HepG2 (cell line): ENCODE measurements around the gene SLC19A1. TPM values are rescaled to one million over a fixed set of nuclear protein-coding genes. Genes with fewer than 3 reads are reported as not detected.

Experiments used
- EP300 ChIP-seq, 3 experiments: sonication (generic) in 1 of 3; formaldehyde crosslinking in 1 of 3; IDR thresholded peaks; 2 replicates each; pipeline versions ENCODE4 v1.5.1 to v1.6.1; 2011 to 2020; ENCODE audit warnings: low read depth in 2 of 3, low read length in 2 of 3, borderline replicate concordance in 1 of 3, improper control_type of control experiment in 1 of 3, mild to moderate bottlenecking in 1 of 3, missing genetic modification reagents in 1 of 3, moderate library complexity in 1 of 3
- ESRRA ChIP-seq: sonication (generic); formaldehyde crosslinking; IDR thresholded peaks from 2 replicates; pipeline ENCODE4 v1.5.1; 2020; ENCODE audit warnings: mild to moderate bottlenecking, low read depth, missing genetic modification reagents
- GATAD2A ChIP-seq: IDR thresholded peaks from 2 replicates; pipeline ENCODE4 v1.6.1; 2016
- HNF4G ChIP-seq, 2 experiments: sonication (generic) in 1 of 2; formaldehyde crosslinking in 1 of 2; IDR thresholded peaks; 2 replicates each; pipeline versions ENCODE4 v1.4.0 to v1.6.1; 2011 to 2020; ENCODE audit warnings: borderline replicate concordance in 2 of 2, low read depth in 2 of 2, mild to moderate bottlenecking in 2 of 2, low read length in 1 of 2, missing genetic modification reagents in 1 of 2, moderate library complexity in 1 of 2
- KLF6 ChIP-seq: IDR thresholded peaks from 2 replicates; pipeline ENCODE4 v1.8.0; 2016; ENCODE audit warnings: missing biosample characterization, missing genetic modification reagents
- NR2F1 ChIP-seq, 2 experiments: fragments of 450-650 bp in 1 of 2; formaldehyde crosslinking in 1 of 2; IDR thresholded peaks; 2 replicates each; pipeline versions ENCODE4 v1.5.0 to v1.6.1; 2016 to 2020; ENCODE audit warnings: mild to moderate bottlenecking in 1 of 2, missing compliant biosample characterization in 1 of 2, missing genetic modification reagents in 1 of 2, moderate library complexity in 1 of 2
- PHF20 ChIP-seq: sonication (generic); formaldehyde crosslinking; IDR thresholded peaks from 2 replicates; pipeline ENCODE4 v1.5.0; 2020; ENCODE audit warnings: mild to moderate bottlenecking, missing genetic modification reagents
- SALL1 ChIP-seq: sonication (generic); formaldehyde crosslinking; IDR thresholded peaks from 2 replicates; pipeline ENCODE4 v1.8.0; 2022; ENCODE audit warnings: mild to moderate bottlenecking, missing genetic modification reagents
- SMYD3 ChIP-seq: sonication (generic); formaldehyde crosslinking; IDR thresholded peaks from 2 replicates; pipeline ENCODE4 v1.8.1; 2023; ENCODE audit warnings: mild to moderate bottlenecking, missing genetic modification reagents
- SNAPC2 ChIP-seq: sonication (generic); formaldehyde crosslinking; IDR thresholded peaks from 2 replicates; pipeline ENCODE4 v1.8.1; 2022; ENCODE audit warnings: mild to moderate bottlenecking, missing genetic modification reagents
- TARDBP ChIP-seq: sonication (generic); formaldehyde crosslinking; IDR thresholded peaks from 2 replicates; pipeline ENCODE4 v1.8.0; 2022; ENCODE audit warnings: mild to moderate bottlenecking, missing genetic modification reagents
- ZBTB7A ChIP-seq: sonication (generic); formaldehyde crosslinking; IDR thresholded peaks from 2 replicates; pipeline ENCODE4 v1.8.0; 2022; ENCODE audit warnings: mild to moderate bottlenecking, missing genetic modification reagents
- ZBTB7B ChIP-seq: sonication (generic); formaldehyde crosslinking; IDR thresholded peaks from 2 replicates; pipeline ENCODE4 v1.4.0; 2020; ENCODE audit warnings: missing genetic modification reagents
- ZNF121 ChIP-seq: sonication (generic); formaldehyde crosslinking; IDR thresholded peaks from 2 replicates; pipeline ENCODE4 v1.5.0; 2020; ENCODE audit warnings: mild to moderate bottlenecking, missing genetic modification reagents
- ZNF160 ChIP-seq: sonication (generic); formaldehyde crosslinking; IDR thresholded peaks from 2 replicates; pipeline ENCODE4 v1.8.0; 2022; ENCODE audit warnings: mild to moderate bottlenecking, inconsistent platforms, missing genetic modification reagents
- ZNF224 ChIP-seq: sonication (generic); formaldehyde crosslinking; IDR thresholded peaks from 2 replicates; pipeline ENCODE4 v1.5.0; 2020; ENCODE audit warnings: mild to moderate bottlenecking, missing genetic modification reagents
- ZNF432 ChIP-seq: sonication (generic); formaldehyde crosslinking; IDR thresholded peaks from 2 replicates; pipeline ENCODE4 v1.5.0; 2020; ENCODE audit warnings: missing genetic modification reagents, mild to moderate bottlenecking, borderline replicate concordance
- ZNF550 ChIP-seq: sonication (generic); formaldehyde crosslinking; IDR thresholded peaks from 2 replicates; pipeline ENCODE4 v1.4.0; 2020; ENCODE audit warnings: mild to moderate bottlenecking, missing genetic modification reagents, borderline replicate concordance
- ZNF577 ChIP-seq: sonication (generic); formaldehyde crosslinking; IDR thresholded peaks from 2 replicates; pipeline ENCODE4 v1.4.0; 2020; ENCODE audit warnings: mild to moderate bottlenecking, low read depth, missing genetic modification reagents, borderline replicate concordance
- ZNF891 ChIP-seq: sonication (generic); formaldehyde crosslinking; IDR thresholded peaks from 2 replicates; pipeline ENCODE4 v1.5.0; 2020; ENCODE audit warnings: mild to moderate bottlenecking, missing genetic modification reagents
- polyA plus RNA-seq, 8 experiments: library from polyadenylated mRNA; depleted of rRNA in 3 of 8; stranded (reverse) in 7 of 8; unstranded in 1 of 8; fragments of >200 nt; fragmentation: Illumina TruSeq in 4 of 8; extraction: Trizol in 4 of 8; gene quantifications; 2 replicates each; pipeline versions ENCODE4 v1.2.1 to v1.2.3, GENCODE V29; 2011 to 2016; ENCODE audit warnings: low read depth in 4 of 8, missing spikeins in 1 of 8, mixed read lengths in 1 of 8; ENCODE audit not compliant: insufficient read depth in 1 of 8
- total RNA-seq, 5 experiments: library from RNA; depleted of rRNA; stranded (reverse); fragments of >200 nt; fragmentation: Illumina TruSeq; extraction: Trizol; gene quantifications; 2 replicates each; pipeline ENCODE4 v1.2.3, GENCODE V29; 2016; ENCODE audit warnings: low read depth in 1 of 5
- TF ChIP-seq, protein P1 (sequence below): IDR thresholded peaks from 2 replicates; pipeline ENCODE4 v1.6.1; 2016; ENCODE audit warnings: low read depth
- TF ChIP-seq, protein P2 (sequence below): sonication (generic); formaldehyde crosslinking; IDR thresholded peaks from 2 replicates; pipeline ENCODE4 v1.8.1; 2023; ENCODE audit warnings: mild to moderate bottlenecking, moderate library complexity, missing genetic modification reagents
- TF ChIP-seq, protein P3 (sequence below): sonication (generic); formaldehyde crosslinking; IDR thresholded peaks from 2 replicates; pipeline ENCODE4 v1.4.0; 2020; ENCODE audit warnings: missing genetic modification reagents, borderline replicate concordance

Gene SLC19A1
- total and polyA plus RNA-seq, 2 of the 13 experiments (the other 11 are each of a cell fraction or from before 2014, with no cell fraction given), result 21.8 to 23.0 TPM

DNA sequence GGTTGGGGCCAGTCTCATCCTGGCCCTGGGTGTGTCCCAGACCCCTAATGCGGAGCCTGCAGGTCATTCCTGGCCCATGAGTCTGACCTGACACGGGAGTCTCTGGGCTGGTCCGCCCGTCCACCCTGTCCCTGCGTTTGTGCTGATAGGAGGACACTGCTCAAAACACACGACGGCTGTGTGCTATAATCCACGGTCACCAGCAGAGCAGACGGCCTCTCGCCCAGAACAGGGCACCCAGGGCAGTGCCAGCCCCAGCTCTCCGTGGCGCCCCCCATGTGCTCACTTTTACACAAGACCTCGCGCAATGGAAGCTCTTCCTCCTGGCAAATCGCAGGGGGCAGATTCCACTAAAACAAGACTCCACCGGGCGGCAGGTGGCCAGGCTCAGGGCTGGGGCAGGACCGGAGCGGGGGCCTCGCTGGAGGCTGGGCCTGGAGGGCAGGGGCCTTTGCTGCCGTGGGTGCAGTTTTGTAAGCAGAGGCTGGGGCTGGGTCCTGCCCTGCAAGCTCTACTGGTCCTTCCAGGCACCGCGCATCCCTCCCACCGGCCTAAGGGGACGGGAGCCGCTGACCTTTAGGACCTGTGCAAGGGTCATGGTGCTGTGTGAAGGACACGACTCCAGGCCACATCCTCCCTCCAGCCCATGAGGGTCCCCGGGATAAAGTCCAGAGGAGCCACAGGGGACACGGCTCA is 10.6 kb upstream of the SLC19A1 start (continued):
- TF ChIP-seq, protein P1, sequence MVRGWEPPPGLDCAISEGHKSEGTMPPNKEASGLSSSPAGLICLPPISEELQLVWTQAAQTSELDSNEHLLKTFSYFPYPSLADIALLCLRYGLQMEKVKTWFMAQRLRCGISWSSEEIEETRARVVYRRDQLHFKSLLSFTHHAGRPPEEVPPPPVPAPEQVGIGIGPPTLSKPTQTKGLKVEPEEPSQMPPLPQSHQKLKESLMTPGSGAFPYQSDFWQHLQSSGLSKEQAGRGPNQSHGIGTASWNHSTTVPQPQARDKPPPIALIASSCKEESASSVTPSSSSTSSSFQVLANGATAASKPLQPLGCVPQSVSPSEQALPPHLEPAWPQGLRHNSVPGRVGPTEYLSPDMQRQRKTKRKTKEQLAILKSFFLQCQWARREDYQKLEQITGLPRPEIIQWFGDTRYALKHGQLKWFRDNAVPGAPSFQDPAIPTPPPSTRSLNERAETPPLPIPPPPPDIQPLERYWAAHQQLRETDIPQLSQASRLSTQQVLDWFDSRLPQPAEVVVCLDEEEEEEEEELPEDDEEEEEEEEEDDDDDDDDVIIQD (CRISPR knock-in tag), result no peak
- no peak for TF ChIP-seq PHF20 (CRISPR knock-in tag)
- no peak for TF ChIP-seq SMYD3
- TF ChIP-seq ZNF432 (CRISPR knock-in tag), result no peak
- no peak for TF ChIP-seq KLF6
- TF ChIP-seq ZNF160 (CRISPR knock-in tag), result no peak
- TF ChIP-seq, protein P2, sequence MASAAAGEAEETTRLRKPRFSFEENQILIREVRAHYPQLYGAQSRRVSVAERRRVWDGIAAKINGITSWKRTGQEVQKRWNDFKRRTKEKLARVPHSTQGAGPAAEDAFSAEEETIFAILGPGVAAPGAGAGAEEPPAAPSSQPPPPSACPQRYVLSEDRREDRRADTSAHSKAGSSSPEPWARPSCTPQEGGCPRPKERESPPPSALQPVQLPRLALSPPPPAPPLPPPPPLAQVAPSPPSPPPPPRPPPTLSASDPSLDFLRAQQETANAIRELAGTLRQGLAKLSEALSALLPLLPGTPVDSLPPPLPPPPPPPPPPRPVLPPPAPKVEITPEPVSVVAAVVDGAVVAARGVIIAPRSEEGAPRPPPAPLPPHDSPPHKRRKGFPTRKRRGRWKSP (CRISPR knock-in tag), result no peak
- peak; percentile 78 for TF ChIP-seq HNF4G (IDR thresholded peaks at IDR 0.05; ENCODE audit: borderline replicate concordance, low read depth, low read length)
- peak; percentile 85; the same call in 1 of the 2 replicates for TF ChIP-seq HNF4G (CRISPR knock-in tag; IDR thresholded peaks at IDR 0.05; ENCODE audit: borderline replicate concordance, low read depth)
- peak in 1 of 2 experiments; percentile 54; a peak in 1 of 4 replicates for TF ChIP-seq EP300 (IDR thresholded peaks at IDR 0.05; ENCODE audit: low read depth in 2 of 2, low read length in 2 of 2)
- no peak for TF ChIP-seq EP300 (CRISPR knock-in tag; IDR thresholded peaks at IDR 0.05; ENCODE audit: borderline replicate concordance)
- no peak for TF ChIP-seq ZNF224 (CRISPR knock-in tag)
- TF ChIP-seq GATAD2A (CRISPR knock-in tag), result peak; percentile 54
- peak; percentile 99 for TF ChIP-seq ESRRA (CRISPR knock-in tag)
- peak; percentile 46 to 60; a peak in 1 of 4 replicates for TF ChIP-seq NR2F1 (CRISPR knock-in tag; IDR thresholded peaks at IDR 0.05)
- peak; percentile 45; the same call in 1 of the 2 replicates for TF ChIP-seq ZBTB7B (CRISPR knock-in tag)
- TF ChIP-seq, protein P3, sequence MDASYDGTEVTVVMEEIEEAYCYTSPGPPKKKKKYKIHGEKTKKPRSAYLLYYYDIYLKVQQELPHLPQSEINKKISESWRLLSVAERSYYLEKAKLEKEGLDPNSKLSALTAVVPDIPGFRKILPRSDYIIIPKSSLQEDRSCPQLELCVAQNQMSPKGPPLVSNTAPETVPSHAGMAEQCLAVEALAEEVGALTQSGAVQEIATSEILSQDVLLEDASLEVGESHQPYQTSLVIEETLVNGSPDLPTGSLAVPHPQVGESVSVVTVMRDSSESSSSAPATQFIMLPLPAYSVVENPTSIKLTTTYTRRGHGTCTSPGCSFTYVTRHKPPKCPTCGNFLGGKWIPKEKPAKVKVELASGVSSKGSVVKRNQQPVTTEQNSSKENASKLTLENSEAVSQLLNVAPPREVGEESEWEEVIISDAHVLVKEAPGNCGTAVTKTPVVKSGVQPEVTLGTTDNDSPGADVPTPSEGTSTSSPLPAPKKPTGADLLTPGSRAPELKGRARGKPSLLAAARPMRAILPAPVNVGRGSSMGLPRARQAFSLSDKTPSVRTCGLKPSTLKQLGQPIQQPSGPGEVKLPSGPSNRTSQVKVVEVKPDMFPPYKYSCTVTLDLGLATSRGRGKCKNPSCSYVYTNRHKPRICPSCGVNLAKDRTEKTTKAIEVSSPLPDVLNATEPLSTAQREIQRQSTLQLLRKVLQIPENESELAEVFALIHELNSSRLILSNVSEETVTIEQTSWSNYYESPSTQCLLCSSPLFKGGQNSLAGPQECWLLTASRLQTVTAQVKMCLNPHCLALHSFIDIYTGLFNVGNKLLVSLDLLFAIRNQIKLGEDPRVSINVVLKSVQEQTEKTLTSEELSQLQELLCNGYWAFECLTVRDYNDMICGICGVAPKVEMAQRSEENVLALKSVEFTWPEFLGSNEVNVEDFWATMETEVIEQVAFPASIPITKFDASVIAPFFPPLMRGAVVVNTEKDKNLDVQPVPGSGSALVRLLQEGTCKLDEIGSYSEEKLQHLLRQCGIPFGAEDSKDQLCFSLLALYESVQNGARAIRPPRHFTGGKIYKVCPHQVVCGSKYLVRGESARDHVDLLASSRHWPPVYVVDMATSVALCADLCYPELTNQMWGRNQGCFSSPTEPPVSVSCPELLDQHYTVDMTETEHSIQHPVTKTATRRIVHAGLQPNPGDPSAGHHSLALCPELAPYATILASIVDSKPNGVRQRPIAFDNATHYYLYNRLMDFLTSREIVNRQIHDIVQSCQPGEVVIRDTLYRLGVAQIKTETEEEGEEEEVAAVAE (CRISPR knock-in tag), result no peak
- peak; percentile 59; the same call in 1 of the 2 replicates for TF ChIP-seq SALL1 (CRISPR knock-in tag)
- no peak for TF ChIP-seq ZNF577
- no peak for TF ChIP-seq ZNF550 (CRISPR knock-in tag)
- no peak for TF ChIP-seq SNAPC2 (CRISPR knock-in tag)
- TF ChIP-seq ZNF121 (CRISPR knock-in tag), result no peak
- peak; percentile 42; the same call in 1 of the 2 replicates for TF ChIP-seq ZNF891
- TF ChIP-seq ZBTB7A (CRISPR knock-in tag), result peak; percentile 82
- peak; percentile 39; the same call in 1 of the 2 replicates for TF ChIP-seq TARDBP (CRISPR knock-in tag)
